Astrocyte (in vitro differentiated cells and primary cell): Measurements from ENCODE around the gene FBXO17. TPM values are rescaled to one million over a fixed set of nuclear protein-coding genes. Genes with fewer than 3 reads are reported as not detected.

Source experiments
- DNase-seq: peaks from one replicate; pipeline ENCODE4 v3.0.0-alpha.2; 2010; ENCODE audit warnings: low read depth
- FAIRE-seq: peaks from 2 replicates; lab custom pipeline; 2011; peaks lifted over from hg19 to GRCh38; lab: Jason Lieb, UNC
- H2AFZ ChIP-seq: 2 replicates; pipeline ENCODE4 v1.6.0; 2012; ENCODE audit warnings: low read depth, low read length, inconsistent platforms
- H3K27ac ChIP-seq: 2 replicates; pipeline ENCODE4 v1.5.1; 2011; ENCODE audit warnings: low read depth, low read length, inconsistent platforms
- H3K27me3 ChIP-seq: 2 replicates; pipeline ENCODE4 v1.6.0; 2011; ENCODE audit warnings: low read length, inconsistent platforms; ENCODE audit not compliant: insufficient read depth
- H3K36me3 ChIP-seq: 2 replicates; pipeline ENCODE4 v1.5.1; 2011; ENCODE audit warnings: low read length, inconsistent platforms; ENCODE audit not compliant: insufficient read depth
- H3K4me1 ChIP-seq: 2 replicates; pipeline ENCODE4 v1.5.1; 2011; ENCODE audit warnings: low read length, inconsistent platforms; ENCODE audit not compliant: insufficient read depth
- H3K4me2 ChIP-seq: 2 replicates; pipeline ENCODE4 v1.6.0; 2012; ENCODE audit warnings: low read length, inconsistent platforms
- H3K4me3 ChIP-seq: 2 replicates; pipeline ENCODE4 v1.5.1; 2011; ENCODE audit warnings: low read depth, mild to moderate bottlenecking, low read length, inconsistent platforms; ENCODE audit not compliant: insufficient read depth
- H3K79me2 ChIP-seq: 2 replicates; pipeline ENCODE4 v1.6.0; 2012; ENCODE audit warnings: mild to moderate bottlenecking, low read length, inconsistent platforms; ENCODE audit not compliant: insufficient read depth
- H3K9ac ChIP-seq: 2 replicates; pipeline ENCODE4 v1.6.0; 2012; ENCODE audit warnings: mild to moderate bottlenecking, low read length, inconsistent platforms
- H3K9me3 ChIP-seq: 2 replicates; pipeline ENCODE4 v1.5.1; 2012; ENCODE audit warnings: low read depth, mild to moderate bottlenecking, low read length, inconsistent platforms; ENCODE audit not compliant: insufficient read depth
- H4K20me1 ChIP-seq: 2 replicates; pipeline ENCODE4 v1.6.0; 2012; ENCODE audit warnings: low read length, inconsistent platforms; ENCODE audit not compliant: insufficient read depth
- H3K27ac Mint-ChIP-seq: one replicate; pipeline ENCODE4 v1.8.0; 2021; ENCODE audit warnings: mild to moderate bottlenecking, mixed read lengths; ENCODE audit not compliant: unreplicated experiment
- H3K27me3 Mint-ChIP-seq: one replicate; pipeline ENCODE4 v1.8.0; 2021; ENCODE audit warnings: low read depth, mixed read lengths; ENCODE audit not compliant: unreplicated experiment
- H3K36me3 Mint-ChIP-seq: one replicate; pipeline ENCODE4 v1.8.0; 2021; ENCODE audit warnings: low read depth, mixed read lengths; ENCODE audit not compliant: unreplicated experiment
- H3K4me1 Mint-ChIP-seq: one replicate; pipeline ENCODE4 v1.8.0; 2021; ENCODE audit warnings: low read depth, mixed read lengths; ENCODE audit not compliant: unreplicated experiment
- H3K4me3 Mint-ChIP-seq: one replicate; pipeline ENCODE4 v1.8.0; 2021; ENCODE audit warnings: mild to moderate bottlenecking, moderate library complexity, mixed read lengths; ENCODE audit not compliant: unreplicated experiment
- H3K9me3 Mint-ChIP-seq: one replicate; pipeline ENCODE4 v1.8.0; 2021; ENCODE audit warnings: mild to moderate bottlenecking, mixed read lengths; ENCODE audit not compliant: unreplicated experiment
- CTCF ChIP-seq: IDR thresholded peaks from 2 replicates; pipeline ENCODE4 v1.5.1; 2011; ENCODE audit warnings: low read depth, mild to moderate bottlenecking, inconsistent platforms, low read length, moderate library complexity; ENCODE audit not compliant: insufficient read depth
- EZH2 ChIP-seq: IDR thresholded peaks from 2 replicates; pipeline ENCODE4 v1.6.1; 2012; ENCODE audit warnings: mild to moderate bottlenecking, low read length, inconsistent platforms; ENCODE audit not compliant: insufficient read depth
- total RNA-seq: library from RNA; stranded (reverse); gene quantifications from 2 replicates; pipeline ENCODE4 v1.2.1, GENCODE V29; 2021

Gene FBXO17
- total RNA-seq, 1 donor from 2014 or later = 14.7 TPM

GRCh38 chr19:38920602-38921419, 54.7 kb downstream of the FBXO17 start:
- H3K36me3 Mint-ChIP-seq = peaks cover 20% of the 10 kb centered on the region

GRCh38 chr19:38919837-38920601, 55.5 kb downstream of the FBXO17 start:
- H3K9me3 Mint-ChIP-seq = no peaks in the 10 kb centered on the region
- TF ChIP-seq EZH2 (no peak), CTCF (no peak)
- FAIRE-seq (no peak), DNase-seq (no peak)
- H3K36me3 ChIP-seq = peaks cover 4% of the 10 kb centered on the region
- no peak overlapping the region for H3K27ac ChIP-seq
- H3K9me3 ChIP-seq = no peaks in the 10 kb centered on the region
- H2AFZ ChIP-seq = no peak overlapping the region
- no peaks in the 10 kb centered on the region for H3K27me3 Mint-ChIP-seq
- H3K27me3 ChIP-seq = no peaks in the 10 kb centered on the region
- H3K4me2 ChIP-seq = no peak overlapping the region
- H3K27ac Mint-ChIP-seq = no peak overlapping the region
- no peak overlapping the region for H3K9ac ChIP-seq
- H3K36me3 Mint-ChIP-seq = peaks cover 20% of the 10 kb centered on the region
- no peaks in the 10 kb centered on the region for H3K79me2 ChIP-seq
- no peaks in the 10 kb centered on the region for H3K4me1 ChIP-seq
- no peak overlapping the region for H3K4me3 Mint-ChIP-seq
- H4K20me1 ChIP-seq = peaks cover 8% of the 10 kb centered on the region
- no peaks in the 10 kb centered on the region for H3K4me1 Mint-ChIP-seq
- H3K4me3 ChIP-seq = no peak overlapping the region

More at GRCh38 chr19:38920602-38921419, 54.7 kb downstream of the FBXO17 start:
- Mint-ChIP-seq H3K27ac (no peak overlapping the region), H3K4me3 (no peak overlapping the region), H3K4me1 (no peaks in the 10 kb centered on the region), H3K9me3 (no peaks in the 10 kb centered on the region), H3K27me3 (no peaks in the 10 kb centered on the region)
- no peak overlapping the region for H3K4me2 ChIP-seq
- H3K4me1 ChIP-seq = no peaks in the 10 kb centered on the region
- H2AFZ ChIP-seq = no peak overlapping the region
- DNase-seq (no peak), FAIRE-seq (no peak)
- H3K36me3 ChIP-seq = peaks cover 4% of the 10 kb centered on the region
- no peaks in the 10 kb centered on the region for H3K79me2 ChIP-seq
- no peak overlapping the region for H3K27ac ChIP-seq
- H3K9ac ChIP-seq = no peak overlapping the region
- H3K4me3 ChIP-seq = no peak overlapping the region
- H3K9me3 ChIP-seq = no peaks in the 10 kb centered on the region
- H4K20me1 ChIP-seq = peaks cover 8% of the 10 kb centered on the region
- no peaks in the 10 kb centered on the region for H3K27me3 ChIP-seq
- TF ChIP-seq CTCF (no peak), EZH2 (no peak)
